DND-41 (cell line): ENCODE results near the gene DDX51.

ENCODE experiments used
- ATAC-seq: fragments of 200-7000 bp; cut with Tn5 transposase; 3 replicates; pipeline ENCODE4 v1.9.1; 2021; ENCODE audit warnings: low read depth; ENCODE audit not compliant: insufficient read depth
- DNase-seq: peaks from one replicate; pipeline ENCODE4 v3.0.0-alpha.2; 2020
- H2AFZ ChIP-seq: 2 replicates; pipeline ENCODE4 v1.6.0; 2012; ENCODE audit warnings: low read depth, low read length
- H3K27ac ChIP-seq: 2 replicates; pipeline ENCODE4 v1.5.1; 2012; ENCODE audit warnings: low read length, inconsistent platforms
- H3K27me3 ChIP-seq: fragments of 200-600 bp; sonication (generic); 2 replicates; pipeline ENCODE4 v1.6.0; 2012; ENCODE audit warnings: low read length, mild to moderate bottlenecking, inconsistent platforms; ENCODE audit not compliant: insufficient read depth, poor library complexity
- H3K36me3 ChIP-seq: 2 replicates; pipeline ENCODE4 v1.5.1; 2012; ENCODE audit warnings: low read length, inconsistent platforms; ENCODE audit not compliant: insufficient read depth
- H3K4me1 ChIP-seq: 2 replicates; pipeline ENCODE4 v1.5.1; 2012; ENCODE audit warnings: mild to moderate bottlenecking, low read length; ENCODE audit not compliant: insufficient read depth
- H3K4me2 ChIP-seq: 2 replicates; pipeline ENCODE4 v1.6.0; 2012; ENCODE audit warnings: mild to moderate bottlenecking, moderate library complexity, low read length, inconsistent platforms; ENCODE audit not compliant: insufficient read depth
- H3K4me3 ChIP-seq, 2 experiments: fragments of 200-600 bp in 1 of 2; shearing (Covaris generic) in 1 of 2; 2 replicates each; pipeline ENCODE4 v1.5.1; 2012 to 2016; ENCODE audit warnings: inconsistent platforms in 2 of 2, low read length in 2 of 2, mild to moderate bottlenecking in 2 of 2, low read depth in 1 of 2, moderate library complexity in 1 of 2
- H3K79me2 ChIP-seq: 2 replicates; pipeline ENCODE4 v1.6.0; 2012; ENCODE audit warnings: low read length, inconsistent platforms; ENCODE audit not compliant: insufficient read depth
- H3K9ac ChIP-seq: 2 replicates; pipeline ENCODE4 v1.6.0; 2012; ENCODE audit warnings: low read depth, mild to moderate bottlenecking, inconsistent platforms, low read length, moderate library complexity
- H3K9me3 ChIP-seq: 2 replicates; pipeline ENCODE4 v1.5.1; 2012; ENCODE audit warnings: low read length, moderate library complexity, mild to moderate bottlenecking, inconsistent platforms; ENCODE audit not compliant: insufficient read depth, severe bottlenecking
- H4K20me1 ChIP-seq: 2 replicates; pipeline ENCODE4 v1.6.0; 2012; ENCODE audit warnings: low read length; ENCODE audit not compliant: insufficient read depth
- CTCF ChIP-seq: IDR thresholded peaks from 2 replicates; pipeline ENCODE4 v1.5.1; 2012; ENCODE audit warnings: borderline replicate concordance, low read length, moderate library complexity, mild to moderate bottlenecking; ENCODE audit not compliant: poor library complexity, severe bottlenecking; ENCODE audit errors: extremely low read depth
- EZH2 ChIP-seq: IDR thresholded peaks from 3 replicates; pipeline ENCODE4 v1.6.1; 2012; ENCODE audit warnings: borderline replicate concordance, low read depth, mild to moderate bottlenecking, moderate library complexity, low read length, inconsistent platforms; ENCODE audit not compliant: severe bottlenecking

DDX51 gene

GRCh38 chr12:132170637-132171292 is 26.6 kb upstream of the DDX51 start:
- Histone ChIP-seq H4K20me1 (no peaks in the 10 kb centered on the region), H3K36me3 (no peaks in the 10 kb centered on the region), H3K27me3 (no peaks in the 10 kb centered on the region), H3K9me3 (no peaks in the 10 kb centered on the region), H3K79me2 (no peaks in the 10 kb centered on the region), H3K27ac (no peak overlapping the region), H3K4me2 (no peak overlapping the region), H3K4me1 (no peaks in the 10 kb centered on the region), H3K9ac (no peak overlapping the region), H2AFZ (no peak overlapping the region), H3K4me3 (no peak overlapping the region)
- DNase-seq (no peak), ATAC-seq (no peak)
- TF ChIP-seq EZH2 (no peak), CTCF (no peak)

- no peaks in the 10 kb centered on the region for H3K79me2 ChIP-seq
- no peaks in the 10 kb centered on the region for H3K36me3 ChIP-seq
- no peak overlapping the region for H3K4me3 ChIP-seq
- TF ChIP-seq EZH2 = no peak
- TF ChIP-seq CTCF = no peak
- no peak overlapping the region for H2AFZ ChIP-seq
- H3K9ac ChIP-seq = no peak overlapping the region
- no peaks in the 10 kb centered on the region for H3K4me1 ChIP-seq
- DNase-seq = no peak
- no peaks in the 10 kb centered on the region for H3K27me3 ChIP-seq
- H3K4me2 ChIP-seq = no peak overlapping the region
- H3K9me3 ChIP-seq = no peaks in the 10 kb centered on the region
- no peaks in the 10 kb centered on the region for H4K20me1 ChIP-seq
- no peak for ATAC-seq
- no peak overlapping the region for H3K27ac ChIP-seq
Observed at GRCh38 chr12:132170094-132170636, 26.0 kb upstream of the DDX51 start.

- TF ChIP-seq EZH2 = no peak
- TF ChIP-seq CTCF = no peak
- Histone ChIP-seq H3K4me1 (no peaks in the 10 kb centered on the region), H3K27me3 (no peaks in the 10 kb centered on the region), H3K4me2 (no peak overlapping the region), H4K20me1 (no peaks in the 10 kb centered on the region), H3K27ac (no peak overlapping the region), H3K9me3 (no peaks in the 10 kb centered on the region), H3K79me2 (no peaks in the 10 kb centered on the region), H3K36me3 (no peaks in the 10 kb centered on the region), H3K4me3 (no peak overlapping the region), H2AFZ (no peak overlapping the region), H3K9ac (no peak overlapping the region)
- DNase-seq (no peak), ATAC-seq (no peak)
Observed at GRCh38 chr12:132169376-132169775, 25.3 kb upstream of the DDX51 start.
